ENCODE data around the gene PDE6B. TPM values are rescaled to one million over a fixed set of nuclear protein-coding genes. Genes with fewer than 3 reads are reported as not detected.

Gene PDE6B
- polyA plus RNA-seq, 2 of the 4 experiments (the other 2 are of a cell fraction) = not detected

DNA sequence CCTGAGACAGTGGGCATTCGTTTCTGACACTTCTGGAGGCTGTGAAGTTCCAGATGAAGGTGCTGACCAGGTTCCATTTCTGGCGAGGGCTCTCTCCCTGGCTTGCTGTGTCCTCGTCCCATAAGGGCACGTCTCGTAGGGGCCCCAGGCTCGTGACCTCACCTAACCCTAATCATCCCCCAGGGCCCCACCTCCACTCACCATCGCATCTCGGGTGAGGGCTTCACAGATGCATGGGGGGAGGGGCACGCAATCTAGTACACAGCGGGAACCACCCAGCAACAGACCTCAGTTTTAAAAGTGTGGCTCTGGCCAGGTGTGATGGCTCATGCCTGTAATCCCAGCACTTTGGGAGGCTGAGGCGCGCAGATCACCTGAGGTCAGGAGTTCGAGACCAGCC lies 22.1 kb downstream of the PDE6B start (continued):
- TF ChIP-seq EP300 (IDR thresholded peaks at IDR 0.05) (no peak), HOXA7 (CRISPR knock-in tag; IDR thresholded peaks at IDR 0.05) (no peak), RARB (CRISPR knock-in tag; IDR thresholded peaks at IDR 0.05) (no peak), ELK1 (IDR thresholded peaks at IDR 0.05; ENCODE audit: low read depth, low read length) (no peak), MAZ (IDR thresholded peaks at IDR 0.05; ENCODE audit: borderline replicate concordance, low read depth, low read length) (no peak), RCOR1 (IDR thresholded peaks at IDR 0.05; ENCODE audit: low read depth, low read length) (no peak)
- TF ChIP-seq, protein P1, sequence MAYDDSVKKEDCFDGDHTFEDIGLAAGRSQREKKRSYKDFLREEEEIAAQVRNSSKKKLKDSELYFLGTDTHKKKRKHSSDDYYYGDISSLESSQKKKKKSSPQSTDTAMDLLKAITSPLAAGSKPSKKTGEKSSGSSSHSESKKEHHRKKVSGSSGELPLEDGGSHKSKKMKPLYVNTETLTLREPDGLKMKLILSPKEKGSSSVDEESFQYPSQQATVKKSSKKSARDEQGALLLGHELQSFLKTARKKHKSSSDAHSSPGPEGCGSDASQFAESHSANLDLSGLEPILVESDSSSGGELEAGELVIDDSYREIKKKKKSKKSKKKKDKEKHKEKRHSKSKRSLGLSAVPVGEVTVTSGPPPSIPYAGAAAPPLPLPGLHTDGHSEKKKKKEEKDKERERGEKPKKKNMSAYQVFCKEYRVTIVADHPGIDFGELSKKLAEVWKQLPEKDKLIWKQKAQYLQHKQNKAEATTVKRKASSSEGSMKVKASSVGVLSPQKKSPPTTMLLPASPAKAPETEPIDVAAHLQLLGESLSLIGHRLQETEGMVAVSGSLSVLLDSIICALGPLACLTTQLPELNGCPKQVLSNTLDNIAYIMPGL (CRISPR knock-in tag; IDR thresholded peaks at IDR 0.05; ENCODE audit: borderline replicate concordance) = no peak

DNA sequence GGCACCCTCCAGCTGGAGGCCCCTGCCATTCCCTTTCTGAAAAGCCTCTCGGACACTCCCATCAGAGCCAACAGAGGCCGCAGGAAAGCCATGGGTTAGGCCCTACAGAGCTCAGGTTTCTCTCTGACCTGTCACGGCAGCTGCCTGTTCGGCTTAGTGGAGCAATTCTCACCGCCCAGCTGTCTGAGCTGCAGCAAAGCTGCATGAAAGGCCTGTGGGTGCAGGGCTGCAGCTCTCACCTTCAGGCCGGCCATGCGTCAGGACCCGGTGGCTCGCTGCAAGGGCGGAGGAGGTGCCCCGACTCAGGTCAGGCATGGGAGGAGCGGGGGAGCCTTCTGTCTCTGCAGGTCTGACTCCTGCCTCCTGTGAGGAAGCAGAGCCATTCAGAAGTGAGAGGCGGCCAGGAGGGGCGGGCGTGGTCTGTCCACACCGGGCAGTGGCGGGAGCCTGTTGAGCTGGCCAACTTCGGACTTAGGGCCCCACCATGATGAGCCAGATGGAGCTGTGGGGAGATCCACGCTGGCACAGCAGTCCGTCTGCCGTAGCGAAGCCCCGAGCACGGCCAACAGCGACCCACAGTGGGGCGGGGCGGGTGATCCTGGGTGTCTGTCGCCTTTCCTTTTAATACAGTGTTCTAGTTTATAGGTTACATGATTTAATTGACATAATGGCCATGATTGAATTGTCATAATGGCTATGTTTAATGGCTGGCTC lies 23.4 kb downstream of the PDE6B start:
- CTCF ChIA-PET = no interaction called here
- Histone ChIP-seq H3K4me1 (no peaks in the 10 kb centered on the region), H3K9me3 (no peaks in the 10 kb centered on the region), H3K27ac (no peak overlapping the region), H3K4me3 (no peak overlapping the region), H3K4me2 (no peak overlapping the region)
- 76% methylated on average over 8 of the region's 28 CpGs for WGBS (ENCODE audit: missing lambda C conversion rate)
- DNase-seq (ENCODE audit: low read depth in 1 of 2, low spot score in 1 of 2) (no peak), ATAC-seq (no peak), FAIRE-seq (no peak)
- TF ChIP-seq HOXA7 (CRISPR knock-in tag; IDR thresholded peaks at IDR 0.05) = no peak
- TF ChIP-seq RCOR1 (IDR thresholded peaks at IDR 0.05; ENCODE audit: low read depth, low read length) = no peak
- no peak for TF ChIP-seq RNF2 (IDR thresholded peaks at IDR 0.05; ENCODE audit: borderline replicate concordance, low read depth)
- no peak for TF ChIP-seq CBX8 (IDR thresholded peaks at IDR 0.05)
- no peak for TF ChIP-seq ZSCAN20 (CRISPR knock-in tag; IDR thresholded peaks at IDR 0.05)
- TF ChIP-seq SREBF2 (IDR thresholded peaks at IDR 0.05) = no peak
- TF ChIP-seq ZNF302 (CRISPR knock-in tag; IDR thresholded peaks at IDR 0.05) = no peak
- no peak for TF ChIP-seq HOXB5 (CRISPR knock-in tag; IDR thresholded peaks at IDR 0.05)
- TF ChIP-seq BHLHE40 (IDR thresholded peaks at IDR 0.05; ENCODE audit: low read depth, low read length) = no peak
- TF ChIP-seq POLR2A (IDR thresholded peaks at IDR 0.05; ENCODE audit: low read length) = no peak
- no peak for TF ChIP-seq ESRRA (IDR thresholded peaks at IDR 0.05; ENCODE audit: borderline replicate concordance, low read length)
- TF ChIP-seq, protein P2, sequence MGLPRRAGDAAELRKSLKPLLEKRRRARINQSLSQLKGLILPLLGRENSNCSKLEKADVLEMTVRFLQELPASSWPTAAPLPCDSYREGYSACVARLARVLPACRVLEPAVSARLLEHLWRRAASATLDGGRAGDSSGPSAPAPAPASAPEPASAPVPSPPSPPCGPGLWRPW (IDR thresholded peaks at IDR 0.05) = no peak
- TF ChIP-seq SMC3 (IDR thresholded peaks at IDR 0.05) = no peak
- no peak for TF ChIP-seq BCL3 (IDR thresholded peaks at IDR 0.05)
- POLR2A ChIA-PET = no interaction called here

- Histone ChIP-seq H3K27ac (no peak overlapping the region), H3K4me3 (no peak overlapping the region), H3K9me3 (no peaks in the 10 kb centered on the region), H3K4me1 (no peaks in the 10 kb centered on the region), H3K4me2 (no peak overlapping the region)
- 40% methylated on average over 1 of the region's 7 CpGs for WGBS (ENCODE audit: missing lambda C conversion rate)
- ChIA-PET CTCF (no interaction called here), POLR2A (no interaction called here)
- DNase-seq (ENCODE audit: low read depth in 1 of 2, low spot score in 1 of 2) (no peak), FAIRE-seq (no peak), ATAC-seq (no peak)
- TF ChIP-seq, protein P3, sequence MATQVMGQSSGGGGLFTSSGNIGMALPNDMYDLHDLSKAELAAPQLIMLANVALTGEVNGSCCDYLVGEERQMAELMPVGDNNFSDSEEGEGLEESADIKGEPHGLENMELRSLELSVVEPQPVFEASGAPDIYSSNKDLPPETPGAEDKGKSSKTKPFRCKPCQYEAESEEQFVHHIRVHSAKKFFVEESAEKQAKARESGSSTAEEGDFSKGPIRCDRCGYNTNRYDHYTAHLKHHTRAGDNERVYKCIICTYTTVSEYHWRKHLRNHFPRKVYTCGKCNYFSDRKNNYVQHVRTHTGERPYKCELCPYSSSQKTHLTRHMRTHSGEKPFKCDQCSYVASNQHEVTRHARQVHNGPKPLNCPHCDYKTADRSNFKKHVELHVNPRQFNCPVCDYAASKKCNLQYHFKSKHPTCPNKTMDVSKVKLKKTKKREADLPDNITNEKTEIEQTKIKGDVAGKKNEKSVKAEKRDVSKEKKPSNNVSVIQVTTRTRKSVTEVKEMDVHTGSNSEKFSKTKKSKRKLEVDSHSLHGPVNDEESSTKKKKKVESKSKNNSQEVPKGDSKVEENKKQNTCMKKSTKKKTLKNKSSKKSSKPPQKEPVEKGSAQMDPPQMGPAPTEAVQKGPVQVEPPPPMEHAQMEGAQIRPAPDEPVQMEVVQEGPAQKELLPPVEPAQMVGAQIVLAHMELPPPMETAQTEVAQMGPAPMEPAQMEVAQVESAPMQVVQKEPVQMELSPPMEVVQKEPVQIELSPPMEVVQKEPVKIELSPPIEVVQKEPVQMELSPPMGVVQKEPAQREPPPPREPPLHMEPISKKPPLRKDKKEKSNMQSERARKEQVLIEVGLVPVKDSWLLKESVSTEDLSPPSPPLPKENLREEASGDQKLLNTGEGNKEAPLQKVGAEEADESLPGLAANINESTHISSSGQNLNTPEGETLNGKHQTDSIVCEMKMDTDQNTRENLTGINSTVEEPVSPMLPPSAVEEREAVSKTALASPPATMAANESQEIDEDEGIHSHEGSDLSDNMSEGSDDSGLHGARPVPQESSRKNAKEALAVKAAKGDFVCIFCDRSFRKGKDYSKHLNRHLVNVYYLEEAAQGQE (IDR thresholded peaks at IDR 0.05) = no peak
- no peak for TF ChIP-seq RCOR1 (IDR thresholded peaks at IDR 0.05; ENCODE audit: low read depth, low read length)
- TF ChIP-seq MAFK (IDR thresholded peaks at IDR 0.05; ENCODE audit: partially characterized antibody) = no peak
- TF ChIP-seq KDM1A (IDR thresholded peaks at IDR 0.05; ENCODE audit: low read depth) = no peak
- no peak for TF ChIP-seq PHF8 (IDR thresholded peaks at IDR 0.05; ENCODE audit: borderline replicate concordance, low read depth)
- TF ChIP-seq ZFP36 (IDR thresholded peaks at IDR 0.05; ENCODE audit: borderline replicate concordance, partially characterized antibody) = no peak
- no peak for TF ChIP-seq BCL3 (IDR thresholded peaks at IDR 0.05)
- TF ChIP-seq, protein P4, sequence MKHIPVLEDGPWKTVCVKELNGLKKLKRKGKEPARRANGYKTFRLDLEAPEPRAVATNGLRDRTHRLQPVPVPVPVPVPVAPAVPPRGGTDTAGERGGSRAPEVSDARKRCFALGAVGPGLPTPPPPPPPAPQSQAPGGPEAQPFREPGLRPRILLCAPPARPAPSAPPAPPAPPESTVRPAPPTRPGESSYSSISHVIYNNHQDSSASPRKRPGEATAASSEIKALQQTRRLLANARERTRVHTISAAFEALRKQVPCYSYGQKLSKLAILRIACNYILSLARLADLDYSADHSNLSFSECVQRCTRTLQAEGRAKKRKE (CRISPR knock-in tag; IDR thresholded peaks at IDR 0.05; ENCODE audit: low read depth) = no peak
- TF ChIP-seq TFCP2L1 (CRISPR knock-in tag; IDR thresholded peaks at IDR 0.05) = no peak
Observed at GRCh38 chr4:649293-649625, 23.9 kb downstream of the PDE6B start.
